Measurements from ENCODE around the gene FNBP1L. TPM values are rescaled to one million over a fixed set of nuclear protein-coding genes. Genes with fewer than 3 reads are reported as not detected.

FNBP1L gene
- total and polyA plus RNA-seq, 2 of the 8 experiments (the other 6 are each of a cell fraction or from before 2014, with no cell fraction given), result 48.9 to 95.9 TPM

GRCh38 chr1:93434088-93434487 is 13.8 kb upstream of the FNBP1L start:
- Histone ChIP-seq H3K18ac (ENCODE audit: extremely low read depth, low read length) (no peak overlapping the region), H3K14ac (ENCODE audit: insufficient read length) (no peak overlapping the region), H4K91ac (replicated peaks; ENCODE audit: insufficient read length, low read length) (no peak overlapping the region), H3K79me2 (ENCODE audit: control insufficient read depth in 1 of 2, insufficient read depth in 2 of 2, low read length in 2 of 2) (no peaks in the 10 kb centered on the region), H3K56ac (replicated peaks; ENCODE audit: insufficient read length, low read depth, low read length) (no peak overlapping the region), H2BK20ac (ENCODE audit: low read length) (no peak overlapping the region), H3K9me3 (ENCODE audit: insufficient read depth in 2 of 2, low read depth in 1 of 2, low read length in 1 of 2) (peaks cover 15 to 20% of the 10 kb centered on the region in 2 experiments; a peak in 3 of 4 replicates), H3K79me1 (ENCODE audit: low read depth, low read length) (no peaks in the 10 kb centered on the region), H3K4ac (replicated peaks; ENCODE audit: insufficient read length, low read depth, low read length) (no peak overlapping the region), H3K23me2 (ENCODE audit: low read depth, low read length) (no peaks in the 10 kb centered on the region), H2BK15ac (ENCODE audit: low read length) (no peak overlapping the region), H2AFZ (ENCODE audit: low read length) (no peak overlapping the region), H3K4me2 (ENCODE audit: insufficient read depth in 1 of 2, low read depth in 2 of 2, low read length in 2 of 2) (no peak overlapping the region), H3K27ac (ENCODE audit: low read depth, low read length) (no peak overlapping the region), H3K23ac (ENCODE audit: insufficient read length) (no peak overlapping the region), H4K20me1 (replicated peaks in 1 of 2; ENCODE audit: control insufficient read depth in 1 of 2, insufficient read depth in 2 of 2, low read length in 2 of 2) (no peaks in the 10 kb centered on the region), H2BK5ac (ENCODE audit: low read depth, low read length) (no peak overlapping the region), H2BK12ac (ENCODE audit: low read depth, low read length) (no peak overlapping the region), H4K8ac (ENCODE audit: extremely low read depth, insufficient read depth, low read length) (no peak overlapping the region), H3K4me3 (ENCODE audit: extremely low read depth in 1 of 4, insufficient read depth in 2 of 4, low read depth in 3 of 4, low read length in 4 of 4) (no peak overlapping the region), H3K4me1 (replicated peaks in 1 of 4; ENCODE audit: control insufficient read depth in 3 of 4, insufficient read depth in 4 of 4, low read length in 3 of 4) (no peaks in the 10 kb centered on the region; a peak in 1 of 7 replicates), H3K9ac (replicated peaks in 1 of 4; ENCODE audit: extremely low read depth in 1 of 4, low read depth in 3 of 4, low read length in 3 of 4) (no peak overlapping the region), H3K36me3 (ENCODE audit: control insufficient read depth in 2 of 4, insufficient read depth in 4 of 4, low read length in 3 of 4) (no peaks in the 10 kb centered on the region; a peak in 1 of 8 replicates), H4K5ac (ENCODE audit: insufficient read length, low read depth, low read length) (no peak overlapping the region), H2BK120ac (replicated peaks; ENCODE audit: low read depth, low read length) (no peak overlapping the region), H3K27me3 (replicated peaks in 1 of 4; ENCODE audit: control insufficient read depth in 3 of 4, extremely low read depth in 1 of 4, insufficient read depth in 3 of 4, low read length in 3 of 4) (no peaks in the 10 kb centered on the region; a peak in 1 of 7 replicates), H2AK5ac (ENCODE audit: low read depth, low read length) (no peak overlapping the region)
- TF ChIP-seq SP4 (IDR thresholded peaks at IDR 0.05; ENCODE audit: low read length) (no peak), CHD1 (IDR thresholded peaks at IDR 0.05; ENCODE audit: low read depth, low read length) (no peak), JUN (IDR thresholded peaks at IDR 0.05; ENCODE audit: low read depth, low read length) (no peak), FOSL1 (IDR thresholded peaks at IDR 0.05; ENCODE audit: insufficient read depth, low read depth, low read length) (no peak), RFX5 (IDR thresholded peaks at IDR 0.05; ENCODE audit: borderline replicate concordance, low read depth, low read length) (no peak), CEBPB (IDR thresholded peaks at IDR 0.05; ENCODE audit: low read depth, low read length) (no peak), TAF7 (optimal IDR thresholded peaks at IDR 0.05; ENCODE audit: borderline replicate concordance, low read depth, low read length) (no peak), TAF1 (IDR thresholded peaks at IDR 0.05; ENCODE audit: low read depth, low read length) (no peak), SIN3A (conservative IDR thresholded peaks at IDR 0.05 in 1 of 2, IDR thresholded peaks at IDR 0.05 in 1 of 2; ENCODE audit: low read depth in 1 of 2, low read length in 2 of 2) (no peak)
- WGBS, 2 experiments (ENCODE audit: extremely low coverage in 1 of 2, insufficient coverage in 1 of 2, insufficient read length in 1 of 2, insufficient replicate concordance in 2 of 2, low coverage in 1 of 2, low lambda C conversion rate in 2 of 2, missing lambda C conversion rate in 1 of 2), result 95% methylated on average over 3 of the region's 3 CpGs; no CpG with 5 or more reads in 1 of the 2 experiments
- ChIA-PET CTCF (ENCODE audit: partially characterized antibody) (interaction anchor here (0.6 to 2.3 kb wide), 20 partner anchors 11 to 415 kb away, joined by 3 to 9 read pairs (median 3); no protein-coding TSS in a partner anchor), POLR2A (ENCODE audit: partially characterized antibody) (interaction anchor here (1.4 to 2.4 kb wide), 3 partner anchors 12 to 94 kb away, joined by 3 to 12 read pairs (median 5); partner anchors contain the start of gene FNBP1L)
- DNase-seq (ENCODE audit: low read depth in 1 of 2, low spot score in 2 of 2), result no peak
- FAIRE-seq, result no peak

Measured in H1 (cell line).